Tibial nerve (tissue), 4 donors: ENCODE results near the gene OGA. TPM values are rescaled to one million over a fixed set of nuclear protein-coding genes. Genes with fewer than 3 reads are reported as not detected.

Experiments used
- DNase-seq, 2 donors: peaks; one replicate each; pipeline ENCODE4 v3.0.0-alpha.2; 2019; ENCODE audit warnings: low spot score in 2 of 2
- H3K27ac ChIP-seq, 4 donors: fragments of 200-600 bp; sonication (generic) in 3 of 4; one replicate each; pipeline ENCODE4 v1.5.1; 2017 to 2019; ENCODE audit warnings: mild to moderate bottlenecking in 1 of 4
- H3K27me3 ChIP-seq, 2 donors: fragments of 200-600 bp; sonication (generic) in 1 of 2; one replicate each; pipeline versions ENCODE4 v1.5.1 to v1.6.0; 2017 to 2019
- H3K36me3 ChIP-seq, 3 donors: fragments of 200-600 bp; sonication (generic); one replicate each; pipeline ENCODE4 v1.5.1; 2018 to 2019
- H3K4me1 ChIP-seq, 4 donors: fragments of 200-600 bp; sonication (generic) in 3 of 4; one replicate each; pipeline ENCODE4 v1.5.1; 2017 to 2019
- H3K4me3 ChIP-seq, 4 donors: fragments of 200-600 bp; sonication (generic) in 3 of 4; one replicate each; pipeline ENCODE4 v1.5.1; 2017 to 2019; ENCODE audit warnings: mild to moderate bottlenecking in 1 of 4, moderate library complexity in 1 of 4
- H3K9me3 ChIP-seq, 4 donors: fragments of 200-600 bp; sonication (generic) in 3 of 4; one replicate each; pipeline ENCODE4 v1.5.1; 2017 to 2019
- CTCF ChIP-seq, 5 experiments: fragments of 200-600 bp in 3 of 5; fragments of 450-650 bp in 2 of 5; sonication (generic) in 3 of 5; IDR thresholded peaks; one replicate each; pipeline ENCODE4 v1.5.1; 2016 to 2019; ENCODE audit warnings: antibody characterized with exemption in 5 of 5, mild to moderate bottlenecking in 3 of 5, moderate library complexity in 2 of 5
- EP300 ChIP-seq, 2 donors: sonication (generic); formaldehyde crosslinking; IDR thresholded peaks; one replicate each; pipeline ENCODE4 v1.6.1; 2017; ENCODE audit warnings: antibody characterized with exemption in 2 of 2, mild to moderate bottlenecking in 1 of 2
- POLR2A ChIP-seq, 2 donors: fragments of 450-650 bp; IDR thresholded peaks; one replicate each; pipeline ENCODE4 v1.6.1; 2017; ENCODE audit warnings: antibody characterized with exemption in 2 of 2, mild to moderate bottlenecking in 2 of 2, moderate library complexity in 2 of 2
- WGBS, 2 donors: methylation state at CpG; one replicate each; pipeline ENCODE4 v1.1.5; 2018; 5-methylcytosine and 5-hydroxymethylcytosine counted together
- total RNA-seq, 4 donors: library from RNA; depleted of rRNA; stranded (reverse); fragments of >200 nt; gene quantifications; one replicate each; pipeline ENCODE4 v1.1.0, GENCODE V29; 2016

Gene OGA
- total RNA-seq, 4 donors from 2014 or later = 206 to 249 (median 224) TPM

- H3K27ac ChIP-seq = no peak overlapping the region
- H3K36me3 ChIP-seq = no peaks in the 10 kb centered on the region
- no peak overlapping the region for H3K4me3 ChIP-seq
- no peaks in the 10 kb centered on the region for H3K9me3 ChIP-seq
- H3K27me3 ChIP-seq = peaks cover 0 to 6% of the 10 kb centered on the region in 2 donors
- no peak for DNase-seq
- 79 to 83% methylated on average over 8 to 10 of the region's 10 CpGs for WGBS, 2 donors
- no peaks in the 10 kb centered on the region for H3K4me1 ChIP-seq
- TF ChIP-seq CTCF (IDR thresholded peaks at IDR 0.05) = no peak
- no peak for TF ChIP-seq EP300 (IDR thresholded peaks at IDR 0.05)
- no peak for TF ChIP-seq POLR2A (IDR thresholded peaks at IDR 0.05)
Measured at GRCh38 chr10:101763141-101763846, 55.0 kb downstream of the OGA start.

GRCh38 chr10:101762736-101763135 lies 55.5 kb downstream of the OGA start:
- Histone ChIP-seq H3K27ac (no peak overlapping the region), H3K27me3 (peaks cover 0 to 6% of the 10 kb centered on the region in 2 donors), H3K4me1 (no peaks in the 10 kb centered on the region), H3K4me3 (no peak overlapping the region), H3K36me3 (no peaks in the 10 kb centered on the region), H3K9me3 (no peaks in the 10 kb centered on the region)
- TF ChIP-seq POLR2A (IDR thresholded peaks at IDR 0.05) = no peak
- no peak for TF ChIP-seq EP300 (IDR thresholded peaks at IDR 0.05)
- no peak for TF ChIP-seq CTCF (IDR thresholded peaks at IDR 0.05)
- DNase-seq = no peak
- 89 to 94% methylated on average over 4 to 5 of the region's 5 CpGs for WGBS, 2 donors

- WGBS, 2 donors = 74 to 80% methylated on average over 8 to 9 of the region's 9 CpGs
- Histone ChIP-seq H3K27me3 (peaks cover 0 to 1% of the 10 kb centered on the region in 2 donors), H3K4me1 (no peaks in the 10 kb centered on the region), H3K4me3 (no peak overlapping the region), H3K36me3 (no peaks in the 10 kb centered on the region), H3K27ac (no peak overlapping the region), H3K9me3 (no peaks in the 10 kb centered on the region)
- TF ChIP-seq CTCF (IDR thresholded peaks at IDR 0.05) (no peak), POLR2A (IDR thresholded peaks at IDR 0.05) (no peak)
- DNase-seq = no peak
Measured at GRCh38 chr10:101761226-101761625, 57.0 kb downstream of the OGA start.

GRCh38 chr10:101760510-101760909 lies 57.7 kb downstream of the OGA start:
- Histone ChIP-seq H3K4me3 (no peak overlapping the region), H3K9me3 (no peaks in the 10 kb centered on the region), H3K36me3 (no peaks in the 10 kb centered on the region), H3K27me3 (no peaks in the 10 kb centered on the region), H3K4me1 (no peaks in the 10 kb centered on the region), H3K27ac (no peak overlapping the region)
- DNase-seq = no peak
- 80 to 91% methylated on average over 3 of the region's 3 CpGs for WGBS, 2 donors
- TF ChIP-seq EP300 (IDR thresholded peaks at IDR 0.05) = no peak
- TF ChIP-seq CTCF (IDR thresholded peaks at IDR 0.05) = no peak
- TF ChIP-seq POLR2A (IDR thresholded peaks at IDR 0.05) = no peak

- H3K4me1 ChIP-seq = no peaks in the 10 kb centered on the region
- 62 to 63% methylated on average over 12 of the region's 12 CpGs for WGBS, 2 donors
- no peaks in the 10 kb centered on the region for H3K27me3 ChIP-seq
- no peak overlapping the region for H3K27ac ChIP-seq
- H3K4me3 ChIP-seq = no peak overlapping the region
- H3K9me3 ChIP-seq = no peaks in the 10 kb centered on the region
- TF ChIP-seq EP300 (IDR thresholded peaks at IDR 0.05) (no peak), CTCF (IDR thresholded peaks at IDR 0.05) (no peak), POLR2A (IDR thresholded peaks at IDR 0.05) (no peak)
- H3K36me3 ChIP-seq = no peaks in the 10 kb centered on the region
- DNase-seq = no peak
Measured at GRCh38 chr10:101759309-101760247, 58.7 kb downstream of the OGA start.
